Muscle of arm (tissue), 12 donors: ENCODE results near the gene IARS1. TPM values are rescaled to one million over a fixed set of nuclear protein-coding genes. Genes with fewer than 3 reads are reported as not detected.

ENCODE experiments used
- DNase-seq: peaks from one replicate; pipeline ENCODE4 v3.0.0-alpha.2; 2013
- polyA plus RNA-seq, 12 donors: library from polyadenylated mRNA; unstranded; fragments of 120-200 nt; gene quantifications; one replicate each; pipeline ENCODE4 v1.2.1, GENCODE V29; 2013; ENCODE audit not compliant: insufficient read length in 12 of 12

The IARS1 gene
- polyA plus RNA-seq, 12 donors: 40.2 to 79.6 (median 68.8) TPM; not detected in 1

DNA sequence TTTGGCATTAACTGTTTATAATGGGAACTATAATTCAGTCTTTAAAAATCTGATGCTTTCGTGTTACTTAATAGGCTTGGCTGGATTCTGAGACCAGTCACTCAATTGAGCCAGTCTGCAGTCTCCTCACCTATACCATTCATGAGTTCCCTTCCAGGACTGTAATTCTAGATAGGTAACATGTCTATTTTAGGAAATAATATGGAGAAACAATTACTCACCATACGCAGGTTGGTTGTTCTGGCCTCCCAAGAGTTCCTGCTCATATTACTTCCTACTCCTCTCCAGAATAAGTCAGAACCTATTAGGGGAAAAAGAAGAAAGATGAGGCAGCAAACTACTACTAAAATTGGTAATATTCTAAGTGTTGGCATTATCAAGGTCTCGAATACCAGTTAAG, 4.5 kb upstream of the IARS1 start:
- DNase-seq: no peak

DNA sequence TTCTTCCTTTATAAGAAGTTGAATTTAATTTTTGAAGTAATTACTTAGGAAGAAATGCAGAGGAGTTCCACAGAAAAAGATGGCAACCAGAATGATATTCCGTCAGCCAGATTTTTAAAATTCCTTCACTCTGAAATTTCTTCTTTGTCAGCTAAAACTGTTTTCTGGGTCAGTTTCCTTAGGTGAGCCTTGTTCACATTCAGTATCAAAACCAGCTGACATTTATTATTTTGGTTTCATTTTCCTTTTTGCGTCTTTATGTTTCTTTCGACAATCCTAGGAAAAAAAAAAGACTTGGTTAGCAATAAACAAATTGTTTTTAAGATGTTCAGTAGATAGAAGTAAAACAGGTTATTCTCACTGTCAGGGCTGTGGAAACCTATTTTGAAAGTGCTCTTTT, 4.1 kb upstream of the IARS1 start:
- no peak for DNase-seq

DNA sequence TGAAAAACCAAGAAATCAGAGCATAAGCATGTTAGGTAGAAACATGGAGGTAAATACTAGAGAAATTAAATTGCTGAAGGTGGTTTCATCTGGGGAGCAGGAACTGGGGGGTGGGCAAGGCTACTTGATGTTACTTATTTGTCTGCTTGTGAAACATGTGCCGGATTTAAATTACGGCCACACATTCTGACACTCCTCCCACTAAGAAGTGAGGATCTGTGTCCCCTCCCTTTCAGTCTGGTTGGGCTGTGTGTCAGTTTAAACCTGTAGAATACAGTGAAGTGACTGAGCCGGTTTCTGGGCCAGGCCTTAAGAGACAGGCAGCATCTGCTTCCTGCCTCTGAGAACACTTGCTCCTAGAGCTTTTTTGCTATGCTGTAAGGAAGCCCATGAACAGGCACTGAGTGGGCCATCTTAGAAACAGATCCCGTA, 2.3 kb upstream of the IARS1 start:
- DNase-seq: no peak

DNA sequence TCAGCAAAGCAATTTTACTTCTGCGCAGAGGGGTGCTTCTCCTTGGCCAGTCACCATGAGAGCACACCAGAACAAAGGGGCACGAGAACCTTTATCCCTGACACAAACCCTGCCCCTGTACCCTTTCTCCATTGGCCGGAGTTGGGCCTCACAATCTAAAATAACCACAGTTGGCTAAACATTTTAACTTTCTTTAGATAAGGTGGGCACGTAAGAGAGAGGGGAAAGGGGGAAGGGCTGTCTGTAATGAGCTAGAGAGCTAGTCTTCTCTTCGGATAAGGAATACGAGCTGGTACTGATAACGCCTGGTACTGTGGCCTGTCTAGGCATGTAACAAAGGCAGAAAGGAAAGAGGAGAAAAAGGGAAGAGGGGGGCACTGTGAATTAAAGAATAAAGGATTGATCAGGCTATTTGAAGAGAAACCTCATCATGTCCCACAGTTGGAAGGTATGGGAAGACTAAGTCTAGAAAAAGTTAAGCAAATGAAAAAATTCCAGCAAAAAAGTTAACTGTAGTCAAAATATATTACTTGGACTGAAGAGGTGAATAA, 1.8 kb upstream of the IARS1 start:
- no peak for DNase-seq

DNA sequence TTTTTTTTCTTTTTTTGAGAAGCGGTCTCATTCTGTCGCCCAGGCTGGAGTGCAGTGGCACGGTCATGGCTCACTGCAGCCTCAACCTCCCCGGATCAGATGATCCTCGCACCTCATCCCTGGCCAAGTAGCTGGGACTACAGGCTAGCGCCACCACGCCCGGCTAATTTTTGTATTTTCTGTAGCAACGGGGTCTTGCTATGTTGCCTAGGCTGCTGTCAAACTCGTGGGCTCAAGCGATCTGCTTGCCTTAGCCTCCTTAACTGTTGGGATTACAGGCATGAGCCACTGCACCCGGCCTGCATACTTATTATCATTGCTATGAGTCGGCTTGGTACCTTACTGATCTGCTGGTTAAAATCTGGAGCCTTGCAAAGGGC, 790 bp upstream of the IARS1 start:
- DNase-seq: peak; percentile 17

DNA sequence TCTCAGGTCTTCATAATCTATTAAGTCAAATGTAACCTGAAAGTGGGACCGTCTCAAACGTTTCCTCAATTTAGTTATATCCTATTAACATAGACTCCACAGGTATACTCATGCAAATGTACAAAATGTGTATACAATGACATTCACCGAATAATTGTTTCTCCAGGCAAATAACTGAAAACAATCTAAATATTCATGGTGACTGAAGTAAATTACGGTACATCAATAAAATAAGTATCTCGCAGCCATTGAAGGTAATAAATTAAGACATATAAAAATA, 482 bp downstream of the IARS1 start:
- DNase-seq: no peak

DNA sequence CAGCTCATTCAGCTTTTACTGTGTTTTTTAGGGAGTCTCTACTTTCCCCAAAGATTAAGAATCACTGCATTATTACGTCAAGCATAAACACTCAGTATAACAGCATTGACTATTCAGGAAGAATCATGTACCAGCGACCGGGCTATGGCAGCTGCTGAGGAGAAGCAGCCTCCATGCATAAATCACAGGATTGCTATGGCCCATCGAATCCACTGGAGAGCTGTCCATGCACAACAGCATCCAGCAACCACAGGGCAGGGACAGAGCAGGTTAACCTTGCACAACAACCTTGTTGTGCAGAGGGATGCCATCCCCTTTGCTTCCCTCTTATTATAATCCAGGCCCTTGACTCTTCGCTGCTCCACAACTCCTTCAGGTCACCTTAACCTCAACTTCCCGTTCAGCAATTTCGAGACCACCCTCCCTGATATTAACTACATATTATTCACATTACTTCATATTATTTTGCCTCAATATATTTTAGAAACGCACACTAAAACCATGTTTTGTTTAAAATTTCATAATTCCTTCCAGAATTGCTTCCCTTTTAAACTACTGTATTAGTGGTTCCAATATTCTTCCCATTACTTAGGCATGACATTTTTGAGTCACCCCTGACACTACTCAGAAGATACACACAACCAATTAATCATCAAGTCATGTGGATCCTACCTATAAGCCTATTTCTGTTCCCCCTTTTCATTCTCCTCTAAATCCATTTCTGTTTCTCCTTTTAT, 991 bp downstream of the IARS1 start:
- no peak for DNase-seq

DNA sequence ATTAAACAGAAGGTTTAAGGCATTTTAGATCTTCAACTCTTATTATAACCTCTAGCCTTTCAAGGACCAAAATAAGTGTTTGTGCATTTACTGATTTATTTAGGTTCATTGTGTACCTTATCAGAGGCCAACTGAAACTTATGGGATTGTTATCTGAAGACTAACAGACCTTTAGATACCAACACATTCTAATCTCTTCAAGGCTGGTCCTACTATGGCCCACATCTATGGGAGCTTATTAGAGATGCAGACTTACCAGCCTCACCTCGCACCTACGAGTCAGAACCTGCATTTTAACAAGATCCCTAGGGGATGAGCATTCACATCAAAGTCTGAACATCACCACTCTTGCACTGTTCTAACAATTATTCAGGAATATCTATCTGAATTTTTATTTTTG, 1.9 kb downstream of the IARS1 start:
- no peak for DNase-seq

DNA sequence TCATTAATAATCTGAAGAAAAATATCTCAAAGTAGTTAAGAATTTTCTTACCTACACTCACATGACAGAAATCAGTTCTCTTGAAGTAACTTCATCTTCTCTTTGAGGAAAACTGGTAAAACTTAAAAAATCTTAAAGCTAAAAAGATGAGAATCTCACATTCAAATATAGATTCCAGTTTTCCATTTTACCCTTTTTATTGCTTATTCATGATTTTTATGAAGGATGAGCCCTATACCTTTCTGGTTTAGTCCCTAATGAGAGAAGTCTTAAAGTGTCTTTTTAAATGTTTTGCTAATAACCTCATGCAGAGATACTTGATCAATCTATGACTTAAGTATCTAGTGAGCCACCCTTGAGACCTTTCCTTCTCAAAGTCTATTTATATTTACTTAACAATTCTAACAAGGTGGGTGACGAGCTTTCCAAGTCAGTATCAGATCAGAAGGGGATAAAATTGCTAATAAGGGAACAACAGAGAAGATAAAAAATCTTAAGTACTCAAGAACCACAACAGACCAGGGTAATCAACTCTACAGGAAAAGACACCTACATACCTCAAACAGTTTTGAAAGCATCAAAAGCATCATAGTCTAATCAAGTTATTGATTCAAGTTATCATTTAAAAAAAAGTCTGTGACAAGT, 2.6 kb downstream of the IARS1 start:
- DNase-seq: no peak

DNA sequence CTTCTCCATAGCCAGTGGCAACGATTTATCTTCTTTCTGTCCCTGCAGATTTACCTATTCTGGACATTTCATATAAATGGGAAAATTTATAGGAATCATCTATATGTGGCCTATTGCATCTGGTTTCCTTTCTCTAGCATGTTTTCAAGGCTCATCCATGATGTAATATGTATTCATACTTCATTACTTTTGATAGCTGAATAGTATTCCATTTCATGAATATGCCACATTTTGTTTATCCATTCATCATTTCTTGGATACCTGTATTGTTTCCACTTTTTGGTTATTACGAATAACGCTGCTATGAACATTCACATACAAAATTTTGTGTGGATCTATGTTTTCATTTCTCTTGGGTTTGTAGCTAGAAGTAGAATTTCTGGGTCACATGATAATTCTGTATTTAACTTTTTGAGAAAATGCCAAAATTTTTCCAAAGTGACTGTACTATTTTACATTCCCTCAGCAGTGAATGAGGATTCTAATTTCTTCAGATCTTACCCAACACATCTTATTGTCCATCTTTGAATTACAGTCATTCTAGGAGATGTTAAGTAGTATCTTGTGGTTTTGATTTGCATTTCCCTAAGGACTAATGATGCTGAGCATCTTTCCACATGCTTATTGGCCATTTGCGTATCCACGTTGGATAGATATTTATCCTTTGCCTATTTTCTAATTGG, 3.6 kb downstream of the IARS1 start:
- no peak for DNase-seq

DNA sequence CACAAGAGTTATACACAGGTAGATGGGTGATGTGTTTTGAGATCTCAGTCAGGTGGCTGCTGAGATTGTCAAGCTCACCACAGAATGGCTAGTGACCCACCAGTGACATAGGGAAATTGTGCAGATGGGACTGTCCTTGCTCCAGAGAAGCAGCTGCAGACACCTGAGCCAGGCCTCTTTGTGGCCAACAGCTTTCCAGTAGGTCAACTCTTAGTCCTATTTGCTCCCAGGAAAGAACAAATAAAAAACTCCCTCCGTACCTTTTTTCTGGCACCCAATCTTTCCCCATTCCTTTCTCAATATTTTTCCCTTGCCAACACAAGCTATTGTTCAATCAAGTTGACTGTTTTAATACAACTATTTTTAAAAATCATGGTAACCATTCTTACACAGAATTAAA, 14.2 kb downstream of the IARS1 start:
- DNase-seq: no peak

DNA sequence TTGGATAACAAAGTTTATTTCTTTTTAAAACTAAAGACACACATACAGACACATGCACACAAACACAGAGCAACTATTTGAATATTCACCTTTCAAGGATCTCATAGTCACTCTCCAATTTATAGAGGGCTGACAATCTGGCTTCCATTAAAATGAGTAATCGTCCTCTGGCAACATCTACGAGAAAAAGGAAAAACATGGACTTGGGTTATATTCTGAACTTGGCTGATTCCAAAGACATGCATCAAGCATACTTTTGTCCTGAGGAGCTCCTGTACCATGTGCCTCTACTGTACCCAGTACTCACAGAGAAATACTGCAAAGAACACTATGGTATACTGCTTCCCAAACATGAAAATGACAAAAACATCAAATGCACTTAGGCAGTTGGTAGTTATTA, 15.4 kb downstream of the IARS1 start:
- DNase-seq: no peak

DNA sequence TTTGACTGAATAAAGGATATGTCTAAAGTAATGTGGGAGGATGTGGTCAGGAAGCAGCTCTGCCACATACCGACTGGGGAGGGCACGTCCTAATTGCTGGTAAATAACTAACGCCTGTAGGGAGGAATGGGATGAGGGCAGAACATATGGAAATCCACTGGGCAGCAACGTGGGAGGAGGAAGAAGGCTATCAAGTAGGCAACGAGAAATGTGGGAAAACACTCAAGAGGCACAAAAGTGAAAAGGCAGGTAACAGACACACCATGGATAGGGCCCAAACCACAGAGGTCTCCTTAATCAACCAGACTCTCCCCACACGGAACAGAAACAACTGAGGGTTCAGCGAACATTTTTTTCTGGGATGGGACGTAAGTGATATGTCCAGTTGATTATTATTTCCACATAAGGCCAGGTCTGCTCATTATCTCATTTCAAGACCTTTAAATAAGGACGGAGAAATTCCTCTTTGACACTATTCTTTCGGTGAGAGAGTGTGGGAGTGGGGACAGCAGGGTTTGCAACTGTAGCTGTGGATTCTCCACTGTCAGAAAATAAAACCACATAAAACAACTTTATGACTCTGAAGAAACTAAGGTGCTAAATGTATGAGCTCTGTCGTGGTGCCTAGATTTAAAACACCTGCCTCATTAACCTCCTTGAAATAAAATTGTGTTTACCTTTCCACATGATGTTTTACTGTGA, 17.0 kb downstream of the IARS1 start:
- DNase-seq: no peak

DNA sequence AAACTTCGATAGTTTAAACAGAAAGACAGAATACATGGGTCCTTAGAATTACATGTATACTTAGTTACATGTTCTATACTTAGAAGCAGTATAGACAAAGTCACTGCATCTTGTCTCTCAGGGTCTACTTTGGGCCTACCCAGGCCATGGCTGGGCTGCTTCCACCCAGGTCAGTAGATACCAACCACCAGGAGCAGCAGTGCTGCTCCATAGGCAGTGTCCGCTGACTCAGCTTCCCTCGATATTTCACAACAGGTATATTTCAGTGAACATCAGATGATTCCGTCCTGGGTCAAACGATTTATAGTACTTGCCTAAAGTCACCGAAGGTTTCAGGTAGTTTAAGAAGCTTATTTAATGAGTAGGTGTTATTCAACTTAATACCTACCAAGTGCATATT, 18.0 kb downstream of the IARS1 start:
- DNase-seq: no peak

DNA sequence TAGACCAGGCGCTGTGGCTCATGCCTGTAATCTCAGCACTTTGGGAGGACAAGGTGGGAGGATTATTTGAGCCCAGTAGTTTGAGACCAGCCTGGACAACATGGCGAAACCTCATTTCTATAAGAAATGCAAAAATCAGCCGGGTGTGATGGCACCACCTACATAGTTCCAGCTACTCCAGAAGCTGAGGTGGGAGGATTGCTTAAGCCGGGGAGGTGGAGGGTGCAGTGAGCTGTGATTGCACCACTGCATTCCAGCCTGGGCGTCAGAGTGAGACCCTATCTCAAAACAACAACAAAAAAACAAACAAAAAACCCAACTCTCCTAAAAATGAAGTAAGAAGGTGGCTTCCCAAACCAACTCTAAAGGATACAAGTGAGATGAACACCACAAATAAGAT, 23.0 kb downstream of the IARS1 start:
- no peak for DNase-seq

DNA sequence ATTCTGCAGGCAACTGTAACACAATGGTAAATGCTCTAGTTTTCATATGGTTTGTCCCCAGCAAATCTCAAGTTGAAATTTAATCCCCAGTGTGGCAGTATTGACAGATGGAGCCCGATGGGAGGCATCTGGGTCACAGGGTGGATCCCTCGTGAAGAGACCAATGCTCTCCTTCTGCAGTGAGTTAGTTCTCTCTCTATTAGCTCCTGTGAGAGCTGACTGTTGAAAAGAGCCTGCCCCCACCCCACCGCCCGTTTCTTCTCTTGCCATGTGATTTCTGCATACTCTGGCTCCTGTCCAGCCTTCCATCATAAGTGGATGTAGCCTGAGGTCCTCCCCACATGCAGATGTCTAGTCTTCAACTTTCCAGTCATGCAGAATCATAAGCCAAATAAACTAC, 27.0 kb downstream of the IARS1 start:
- DNase-seq: no peak

DNA sequence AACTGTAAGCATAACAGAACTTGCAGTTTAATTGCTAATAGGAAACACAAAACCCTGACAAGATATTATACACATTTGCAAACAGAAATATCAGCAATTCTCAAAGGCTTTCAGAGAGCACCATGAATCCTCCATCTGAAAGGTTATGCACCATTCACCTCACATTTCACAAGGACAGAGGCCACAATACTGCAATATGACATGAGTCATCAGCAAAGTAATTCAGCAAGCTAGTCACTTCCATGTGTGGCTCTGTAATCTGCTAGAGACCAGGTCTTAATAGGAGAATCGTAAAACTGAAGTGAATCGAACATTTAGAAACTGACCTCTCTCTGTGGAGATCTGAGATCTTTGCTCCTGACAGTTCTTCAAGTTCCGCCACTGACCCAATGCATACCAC, 28.3 kb downstream of the IARS1 start:
- DNase-seq: no peak

DNA sequence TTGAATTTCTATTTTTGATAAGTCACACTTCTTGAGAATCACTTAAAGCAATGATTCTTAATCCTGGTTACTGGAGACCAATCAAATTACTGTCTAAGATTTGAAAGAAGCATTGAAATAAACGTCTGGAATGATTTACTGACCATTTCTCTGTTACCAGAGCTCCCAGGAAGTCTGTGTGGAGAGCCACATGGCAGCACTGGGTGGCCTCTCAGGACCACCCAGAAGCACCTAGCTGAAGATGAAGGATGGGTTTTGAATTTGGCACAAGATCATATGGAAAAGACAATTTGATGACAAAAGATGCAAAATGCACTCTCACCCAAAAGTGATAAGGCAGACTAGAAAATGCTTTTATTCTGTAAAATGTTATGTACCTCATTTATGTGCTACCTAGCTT, 30.4 kb downstream of the IARS1 start:
- DNase-seq: no peak

DNA sequence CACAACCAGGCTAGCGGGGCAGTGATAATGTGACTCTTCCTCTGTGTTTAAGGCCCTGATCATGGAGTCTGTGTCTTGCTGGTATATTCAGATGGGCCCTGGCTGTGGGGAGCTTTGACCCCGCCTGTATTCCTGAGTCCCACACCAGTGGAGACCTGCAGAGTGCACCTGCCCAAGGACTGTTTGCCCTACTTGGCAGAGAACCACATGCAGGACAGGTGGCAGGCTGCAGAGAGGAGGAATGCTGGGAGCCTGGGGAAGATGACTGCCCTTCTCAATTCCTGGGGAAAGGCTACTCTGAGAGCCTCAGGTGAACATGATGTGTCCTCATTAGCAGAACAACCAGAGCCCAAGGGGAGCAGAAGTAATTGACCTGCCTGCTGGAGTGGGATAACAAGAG, 36.2 kb downstream of the IARS1 start:
- no peak for DNase-seq

DNA sequence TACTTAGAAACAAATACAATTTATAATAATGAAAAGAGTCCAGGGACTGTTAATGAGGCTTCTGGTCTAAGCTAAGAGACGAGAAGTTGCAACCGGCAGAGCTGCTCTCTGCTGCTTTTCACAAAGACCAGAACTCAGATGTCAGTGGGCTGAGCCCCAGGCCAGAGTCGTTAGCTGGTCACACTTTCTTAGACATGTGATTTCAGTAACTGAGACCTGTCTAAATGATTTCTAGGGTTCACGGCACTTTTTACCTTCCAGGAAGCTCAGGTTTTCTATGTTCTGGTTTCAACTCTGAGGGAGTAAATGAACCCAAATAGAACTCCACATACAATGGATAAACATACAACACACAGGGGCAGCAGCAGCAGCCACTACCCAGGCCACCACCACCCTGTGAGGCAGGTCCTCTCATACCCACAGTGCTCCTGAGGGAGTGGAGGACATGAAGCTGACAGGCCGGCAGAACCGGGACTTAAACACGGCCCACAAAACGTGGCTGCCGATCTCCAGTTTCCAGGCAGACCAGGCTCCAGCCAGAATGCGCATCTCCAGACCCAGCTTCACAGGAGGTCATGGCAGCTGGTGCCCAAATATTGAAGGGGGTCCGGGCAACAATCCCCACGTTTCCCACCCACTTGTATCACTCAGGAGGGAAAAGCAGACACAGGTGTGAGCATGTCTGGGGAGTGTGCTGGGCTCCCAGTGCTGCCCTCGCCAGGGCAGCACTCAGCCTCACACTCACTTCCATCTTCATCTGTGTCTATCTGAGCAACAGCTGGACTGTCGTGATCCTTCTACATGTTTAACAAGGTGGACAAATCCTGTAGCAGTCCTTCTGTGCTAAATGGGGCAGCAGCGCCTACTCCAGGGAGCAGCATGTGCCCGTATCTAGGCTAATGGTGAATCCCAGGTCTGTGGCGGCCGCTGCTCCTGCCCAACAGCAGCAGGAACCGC, 38.8 kb downstream of the IARS1 start:
- DNase-seq: no peak

DNA sequence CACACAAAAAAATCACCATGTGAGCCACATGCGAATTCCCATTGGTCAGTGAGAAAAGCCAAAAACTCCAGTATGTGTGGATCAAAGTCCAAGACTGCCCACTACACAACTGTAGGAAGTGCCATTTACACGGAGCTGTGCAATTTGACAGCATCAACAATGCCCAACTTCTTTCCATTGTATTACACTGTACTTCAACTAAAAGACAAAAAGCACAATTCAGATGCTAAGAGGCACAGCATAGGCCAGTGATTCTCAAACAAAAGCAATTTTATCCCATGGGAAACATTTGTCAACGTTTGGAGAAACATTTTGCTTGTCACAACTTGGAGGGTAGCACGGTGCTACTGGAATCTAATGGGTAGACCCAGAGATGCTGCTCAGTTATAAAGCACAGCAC, 39.8 kb downstream of the IARS1 start:
- DNase-seq: no peak
